Activated T-cell treated with anti-CD3 and anti-CD28 coated beads for 4 hours (primary cell): ENCODE results near the gene MICALL1.
"Not testable (repeated sequence)": the region's sequence is repeated elsewhere in the genome, so short reads cannot be mapped to it uniquely, and the experiment has no call there.

ENCODE experiments used
- DNase-seq: peaks from one replicate; pipeline ENCODE4 v3.0.0-alpha.2; 2020

The MICALL1 gene

DNA sequence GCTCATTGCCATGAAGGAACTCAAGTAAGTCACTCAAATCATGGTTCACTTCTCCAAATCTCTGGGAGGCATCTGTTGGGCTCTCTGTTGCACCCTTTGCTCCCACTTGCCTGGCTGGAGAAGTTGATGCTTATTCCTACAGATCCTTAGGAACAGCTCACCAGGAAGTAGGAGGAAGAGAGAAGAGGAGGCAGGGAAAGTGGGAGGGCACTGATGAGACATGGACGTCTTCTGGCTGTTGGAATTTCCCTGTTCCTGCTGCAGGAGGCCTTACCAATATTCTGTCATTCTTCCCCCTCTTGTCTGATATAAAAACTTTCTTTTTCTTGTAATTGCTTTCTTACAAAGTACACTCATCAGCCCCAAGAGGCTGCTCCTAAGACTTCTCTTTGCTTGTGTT is 61.0 kb downstream of the MICALL1 start:
- DNase-seq, result no peak

DNA sequence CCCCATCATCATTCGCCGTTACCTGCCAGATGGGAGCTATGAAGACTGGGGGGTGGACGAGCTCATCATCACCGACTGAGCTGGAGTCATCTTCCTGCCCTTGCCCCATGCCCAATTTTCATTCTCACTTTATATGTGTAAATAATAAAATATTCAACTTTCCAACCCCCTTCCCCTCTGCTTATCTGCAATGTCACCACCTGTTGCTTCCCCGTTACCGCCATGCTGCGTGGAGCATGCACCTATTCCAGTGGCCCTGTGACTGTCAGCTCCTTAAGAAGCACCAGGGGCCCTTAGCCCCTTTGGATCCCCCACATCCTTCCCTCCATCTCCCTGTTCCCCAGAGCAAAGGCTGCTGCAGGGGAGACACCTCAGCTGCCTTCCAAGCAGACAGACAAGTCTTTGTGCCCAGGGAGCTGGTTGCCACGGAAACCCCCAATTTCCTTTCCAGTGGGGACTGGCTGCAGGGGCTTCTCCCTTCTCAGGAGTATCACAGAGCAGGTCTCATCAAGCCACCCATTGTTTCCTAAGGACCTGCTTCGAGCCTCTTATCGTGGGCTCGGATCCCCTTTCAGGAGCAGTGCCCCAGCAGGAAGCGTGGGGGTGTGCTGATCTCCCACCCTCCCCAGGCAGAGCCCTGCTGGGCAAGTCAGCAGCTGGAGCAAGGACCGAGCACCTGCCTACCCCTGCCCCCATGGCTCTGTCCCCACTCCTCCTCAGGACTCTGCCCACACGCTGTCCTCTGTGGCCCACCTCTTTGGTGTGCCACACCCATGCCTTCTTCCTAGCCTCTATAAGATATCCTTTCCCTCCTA is 61.7 kb downstream of the MICALL1 start:
- no peak for DNase-seq

DNA sequence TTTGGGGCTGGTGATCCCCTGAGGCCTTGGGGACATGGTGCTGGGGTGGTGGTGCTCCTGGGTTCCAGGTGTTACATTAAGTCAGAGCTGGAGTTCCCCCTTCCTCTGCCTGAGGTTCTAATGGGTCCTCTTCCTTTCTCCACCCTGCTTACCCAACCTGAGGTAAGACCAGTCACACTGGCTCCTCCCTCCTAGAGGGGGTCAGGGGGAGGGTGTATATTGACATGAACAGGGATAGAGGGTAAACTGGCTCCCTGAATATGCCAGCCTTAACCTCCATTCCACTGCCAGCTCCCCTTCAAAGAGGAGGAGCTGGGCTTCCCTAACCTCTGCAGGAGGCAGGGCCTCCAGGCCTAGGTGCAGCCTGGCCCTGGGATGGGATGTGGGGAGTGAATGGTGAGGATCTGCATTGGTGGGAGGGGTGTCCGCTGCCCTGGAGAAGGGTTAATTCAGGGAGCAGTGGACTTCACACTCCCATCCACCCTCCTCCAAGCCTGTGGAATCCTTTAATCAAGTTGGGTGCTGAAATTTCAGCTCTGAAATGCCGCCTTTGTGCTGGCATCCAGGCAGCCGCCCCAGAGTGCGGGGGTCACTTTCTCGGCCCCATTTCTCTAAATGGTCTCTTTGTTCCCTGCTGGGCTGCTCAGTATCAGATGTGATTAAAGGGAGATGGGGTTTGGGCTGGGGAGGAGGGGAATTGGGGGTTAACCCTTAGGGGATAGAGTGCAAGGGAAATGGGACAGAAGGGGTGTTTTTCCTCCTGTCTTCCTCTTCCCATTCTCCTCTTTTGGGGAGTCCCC is 62.6 kb downstream of the MICALL1 start:
- no peak for DNase-seq

DNA sequence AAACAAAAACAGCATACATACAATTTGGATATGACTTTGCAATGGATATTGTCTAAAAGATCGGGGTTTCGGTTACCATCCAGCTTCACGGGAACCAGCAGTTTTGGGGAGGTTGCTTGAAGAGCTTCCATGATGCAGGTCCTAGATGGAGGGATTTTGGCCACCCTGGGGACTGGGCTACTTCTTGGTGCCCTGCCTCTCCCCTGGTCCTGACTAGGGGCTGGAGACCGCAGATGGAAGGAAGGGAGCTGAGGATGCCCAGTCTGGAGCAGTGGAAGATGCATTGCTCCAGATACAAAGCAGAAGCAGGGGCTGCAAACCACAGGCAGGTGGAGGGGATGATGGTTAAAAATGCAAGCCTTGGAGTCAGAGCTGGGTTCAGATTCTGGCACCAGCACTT is 64.8 kb downstream of the MICALL1 start:
- DNase-seq, result no peak

DNA sequence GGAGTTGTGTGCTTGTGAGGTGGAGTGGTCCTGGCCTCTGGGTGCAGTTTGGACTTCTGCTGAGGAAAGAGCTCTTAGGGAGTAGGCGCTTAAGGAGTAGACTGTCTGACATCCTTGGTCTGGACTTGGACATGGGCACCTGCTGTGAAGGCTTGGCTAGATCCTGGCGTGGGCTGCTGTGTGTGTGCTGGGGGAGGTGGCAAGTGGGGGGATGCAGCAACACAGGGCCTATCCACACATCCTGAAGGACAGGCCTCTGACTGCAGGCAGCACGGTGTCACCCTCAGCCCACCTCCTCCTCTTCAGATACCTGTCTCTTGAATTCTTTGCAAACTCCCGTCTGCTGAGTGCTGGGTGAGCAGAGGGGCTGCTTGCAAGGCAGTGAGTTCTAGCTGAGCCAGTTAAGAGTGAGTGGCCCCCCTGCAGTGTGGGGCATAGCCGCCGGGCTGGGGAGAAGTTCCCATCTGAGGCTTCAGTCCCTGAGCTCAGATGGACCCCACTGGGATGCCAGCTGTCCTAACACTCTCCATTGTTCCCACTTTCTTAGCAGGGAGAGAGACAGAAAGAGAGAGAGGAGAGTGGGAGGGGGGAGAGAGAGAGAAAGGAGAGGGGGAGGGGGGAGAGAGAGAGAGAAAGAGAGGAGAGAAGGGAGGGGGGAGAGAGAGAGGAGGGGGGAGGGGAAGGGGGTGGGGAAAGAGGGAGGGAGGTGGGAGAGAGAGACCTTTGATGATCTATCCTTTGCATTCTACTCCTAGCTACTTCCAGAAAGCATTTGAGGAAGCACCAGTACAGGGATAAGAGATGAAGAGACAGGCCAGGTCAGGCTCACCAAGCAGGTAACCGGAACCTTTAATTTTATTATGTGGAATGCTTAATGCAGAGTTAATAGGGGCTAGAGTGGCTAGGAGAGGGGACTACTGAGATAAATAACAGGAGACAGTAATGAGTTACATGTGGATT is 65.7 kb downstream of the MICALL1 start:
- DNase-seq, result no peak

DNA sequence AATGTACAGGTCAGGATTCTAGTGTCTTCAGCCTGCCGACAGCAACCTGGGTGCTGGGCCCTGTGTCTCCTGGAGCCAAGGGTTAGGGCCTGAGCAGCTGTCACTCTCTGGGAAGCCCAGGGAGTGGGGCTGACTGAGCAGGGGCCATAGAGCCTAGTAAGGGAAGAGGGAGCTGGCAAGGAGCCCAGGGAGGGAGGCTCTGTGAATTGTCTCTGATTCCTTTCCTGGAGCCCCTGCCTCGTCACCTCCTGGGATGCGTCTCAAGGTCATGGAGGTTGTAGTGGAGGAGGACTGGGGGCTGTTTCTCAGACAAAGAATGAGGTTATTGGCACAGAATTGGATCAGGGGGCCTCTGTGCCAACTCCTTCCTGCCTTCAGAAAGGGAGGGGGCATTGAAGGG is 66.4 kb downstream of the MICALL1 start:
- no peak for DNase-seq

DNA sequence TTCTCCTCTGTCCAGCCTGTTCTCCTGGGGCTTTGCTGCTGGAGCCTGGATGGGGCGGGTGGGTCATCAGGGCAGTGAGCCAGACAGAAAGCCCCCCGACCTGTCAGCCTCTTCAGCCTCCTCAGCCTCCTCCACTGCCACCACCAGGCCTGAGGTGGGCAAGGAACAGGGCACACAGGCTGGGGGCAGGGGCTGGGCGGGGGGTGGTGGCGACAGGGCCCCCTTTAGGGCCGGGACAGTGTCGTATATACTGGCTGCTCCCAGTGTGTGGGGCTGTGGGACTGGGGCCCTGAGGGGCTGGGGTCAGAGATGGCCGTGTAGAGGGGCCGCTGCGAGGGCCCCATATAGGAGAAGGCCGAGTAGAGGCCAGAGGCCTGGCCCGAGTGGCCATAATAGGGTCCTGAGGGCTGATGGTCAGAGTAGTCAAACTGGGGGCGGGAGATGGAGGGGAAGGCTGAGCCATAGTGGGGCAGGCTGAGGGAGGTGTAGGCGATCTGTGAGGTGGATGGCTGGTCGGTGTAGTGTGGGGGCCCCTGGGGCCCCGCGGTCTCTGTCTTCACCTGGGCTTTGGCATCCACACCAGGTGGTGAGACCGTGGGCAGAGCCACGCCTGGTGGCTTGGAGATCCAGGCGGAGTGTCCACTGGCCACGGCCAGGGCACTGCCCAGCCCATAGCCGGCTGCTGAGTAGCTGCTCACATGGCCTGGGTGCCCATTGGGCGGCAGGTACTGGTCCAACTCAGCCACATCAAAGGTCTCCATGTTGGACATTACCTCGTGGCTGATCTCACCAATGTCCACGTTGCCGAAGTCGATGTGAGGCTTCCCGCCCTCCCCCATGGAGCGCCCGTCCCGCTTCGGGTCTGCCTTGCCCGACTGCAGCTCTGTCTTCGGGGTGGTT is 67.4 kb downstream of the MICALL1 start:
- DNase-seq, result no peak

DNA sequence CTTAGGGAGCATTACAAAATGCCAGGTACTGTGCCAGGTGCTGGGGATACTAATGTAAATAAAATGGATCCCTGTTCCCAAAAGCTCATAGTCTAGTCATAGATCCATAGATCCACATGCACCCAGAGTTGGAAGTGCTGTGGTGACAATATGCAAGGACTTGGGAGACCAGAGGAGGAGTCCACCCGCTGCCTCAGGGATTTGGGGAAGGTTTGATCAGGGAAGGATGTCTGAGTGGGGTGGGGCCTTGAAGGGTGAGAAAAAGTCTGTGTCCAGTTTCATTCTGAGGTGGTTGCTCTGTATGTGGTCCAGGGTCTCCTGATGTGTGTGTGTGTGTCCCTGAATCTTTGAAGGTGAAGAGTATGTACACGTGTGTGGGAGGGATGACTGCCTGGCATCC is 69.1 kb downstream of the MICALL1 start:
- DNase-seq, result no peak

DNA sequence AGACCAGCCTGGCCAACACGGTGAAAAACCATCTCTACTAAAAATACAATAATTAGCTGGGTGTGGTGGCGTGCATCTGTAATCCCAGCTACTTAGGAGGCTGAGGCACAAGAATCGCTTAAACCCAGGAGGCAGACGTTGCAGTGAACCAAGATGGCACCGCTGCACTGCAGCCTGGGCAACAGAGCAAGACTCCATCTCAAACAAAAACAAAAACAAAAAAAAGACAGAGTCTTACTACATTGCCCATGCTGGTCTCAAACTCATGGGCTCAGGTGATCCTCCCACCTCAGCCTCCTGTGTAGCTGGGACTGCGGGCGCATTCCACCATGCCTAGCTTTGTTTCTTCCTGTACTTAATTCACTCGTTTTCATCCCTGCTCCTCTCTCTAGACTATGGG is 69.9 kb downstream of the MICALL1 start:
- not testable (repeated sequence) for DNase-seq

DNA sequence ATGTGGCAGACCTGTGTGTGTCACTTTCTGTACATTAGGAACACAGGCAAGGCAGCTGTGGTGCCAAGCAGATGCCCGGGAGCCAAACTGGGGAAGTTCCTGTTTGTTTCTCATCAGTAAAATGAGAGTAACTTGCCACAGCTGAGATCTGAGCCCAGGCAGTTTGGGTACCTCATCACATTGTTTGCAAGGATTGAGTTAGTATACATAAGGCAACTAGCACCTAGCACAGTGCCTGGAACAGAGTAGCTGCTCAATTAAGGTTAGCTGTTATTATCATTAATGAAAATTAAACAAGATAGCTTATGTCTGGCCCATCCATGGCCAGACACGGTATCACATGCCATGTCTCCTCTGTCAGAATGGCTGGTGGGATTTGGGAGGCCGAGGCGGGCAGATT is 70.5 kb downstream of the MICALL1 start:
- DNase-seq, result no peak

DNA sequence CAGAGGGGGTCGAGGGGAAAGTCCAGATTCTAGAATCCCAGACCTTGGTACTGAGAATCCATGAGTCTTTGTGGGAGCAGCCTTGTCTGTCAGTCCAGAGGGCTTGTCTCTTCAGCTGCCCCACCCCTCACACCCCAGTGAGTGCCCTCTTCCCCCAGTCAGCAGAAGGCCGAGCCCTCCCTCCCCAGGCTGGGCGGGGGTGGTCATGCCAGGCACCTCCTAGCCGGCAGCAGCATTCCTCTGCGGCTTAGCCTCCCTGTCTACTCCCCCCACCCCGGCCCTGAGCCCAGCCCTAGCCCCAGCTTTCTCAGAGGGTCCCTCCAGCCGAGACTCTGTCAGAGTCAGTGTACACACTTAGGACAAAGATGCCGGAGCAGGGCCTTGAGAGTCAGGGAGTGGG is 73.7 kb downstream of the MICALL1 start:
- no peak for DNase-seq

DNA sequence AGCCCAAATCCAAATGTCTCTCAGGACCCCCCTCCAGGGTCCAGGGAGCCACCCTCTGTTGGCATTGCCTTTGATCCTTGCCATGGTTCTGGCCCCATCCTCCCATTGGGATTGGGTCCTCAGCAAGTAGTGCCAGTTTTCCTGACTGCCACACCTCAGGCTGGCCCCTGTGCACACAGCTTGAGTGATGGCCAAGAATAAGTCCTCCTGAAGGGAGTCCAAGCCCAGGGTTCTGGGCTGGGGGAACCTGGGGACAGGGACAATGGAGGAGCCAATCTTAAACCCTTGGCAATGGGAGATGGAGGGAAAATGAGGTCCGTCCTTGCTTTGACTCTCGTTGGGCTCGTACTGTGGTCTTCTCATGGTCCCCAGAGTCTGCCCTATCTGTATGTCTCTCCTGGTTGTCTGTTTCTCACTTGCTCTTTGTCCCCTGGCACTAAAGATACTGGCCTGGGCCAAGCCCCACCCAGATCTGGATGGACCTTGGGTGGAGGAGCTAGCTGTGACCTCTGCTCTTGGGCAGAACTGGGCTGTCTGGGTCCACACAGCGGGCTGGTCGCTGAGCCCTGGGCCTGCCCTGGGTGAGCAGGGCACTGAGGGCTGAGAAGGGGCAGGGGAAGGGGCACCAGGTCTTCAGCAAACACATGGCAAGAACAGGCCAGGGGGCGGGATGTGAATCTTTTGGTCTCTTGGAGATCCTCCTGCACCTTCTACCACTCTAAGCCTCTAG is 75.3 kb downstream of the MICALL1 start:
- DNase-seq, result no peak

DNA sequence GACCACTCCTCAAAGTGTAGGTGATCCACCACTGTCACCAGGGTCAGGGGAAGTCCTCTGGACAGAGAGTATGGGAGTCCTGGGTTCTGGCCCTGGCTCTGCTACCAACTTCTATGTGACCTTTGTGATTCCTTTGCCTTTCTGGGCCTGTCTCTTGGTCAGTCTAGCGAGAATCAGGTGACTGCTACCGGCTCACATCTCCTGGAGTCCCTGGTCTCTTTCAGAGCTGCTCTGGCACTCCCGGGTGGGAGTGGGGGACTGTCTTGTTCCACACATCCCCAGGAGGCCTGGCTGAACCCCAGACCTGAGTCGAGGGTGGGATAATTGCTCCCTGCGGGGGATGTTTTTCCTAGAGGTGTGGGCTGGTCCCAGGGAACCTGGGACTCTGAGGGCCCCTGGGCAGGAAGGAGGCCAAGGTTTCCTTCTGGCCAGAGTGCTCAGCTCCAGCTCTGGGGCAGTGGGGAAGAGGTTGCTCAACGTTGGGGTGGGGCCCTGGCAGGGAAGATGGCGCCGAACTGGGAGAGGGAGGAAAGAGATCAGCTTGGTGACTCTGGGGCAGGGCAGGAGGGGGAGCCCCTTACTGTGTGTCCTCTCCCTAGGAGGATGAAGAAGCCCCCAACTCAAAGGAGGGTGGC is 76.2 kb downstream of the MICALL1 start:
- no peak for DNase-seq

DNA sequence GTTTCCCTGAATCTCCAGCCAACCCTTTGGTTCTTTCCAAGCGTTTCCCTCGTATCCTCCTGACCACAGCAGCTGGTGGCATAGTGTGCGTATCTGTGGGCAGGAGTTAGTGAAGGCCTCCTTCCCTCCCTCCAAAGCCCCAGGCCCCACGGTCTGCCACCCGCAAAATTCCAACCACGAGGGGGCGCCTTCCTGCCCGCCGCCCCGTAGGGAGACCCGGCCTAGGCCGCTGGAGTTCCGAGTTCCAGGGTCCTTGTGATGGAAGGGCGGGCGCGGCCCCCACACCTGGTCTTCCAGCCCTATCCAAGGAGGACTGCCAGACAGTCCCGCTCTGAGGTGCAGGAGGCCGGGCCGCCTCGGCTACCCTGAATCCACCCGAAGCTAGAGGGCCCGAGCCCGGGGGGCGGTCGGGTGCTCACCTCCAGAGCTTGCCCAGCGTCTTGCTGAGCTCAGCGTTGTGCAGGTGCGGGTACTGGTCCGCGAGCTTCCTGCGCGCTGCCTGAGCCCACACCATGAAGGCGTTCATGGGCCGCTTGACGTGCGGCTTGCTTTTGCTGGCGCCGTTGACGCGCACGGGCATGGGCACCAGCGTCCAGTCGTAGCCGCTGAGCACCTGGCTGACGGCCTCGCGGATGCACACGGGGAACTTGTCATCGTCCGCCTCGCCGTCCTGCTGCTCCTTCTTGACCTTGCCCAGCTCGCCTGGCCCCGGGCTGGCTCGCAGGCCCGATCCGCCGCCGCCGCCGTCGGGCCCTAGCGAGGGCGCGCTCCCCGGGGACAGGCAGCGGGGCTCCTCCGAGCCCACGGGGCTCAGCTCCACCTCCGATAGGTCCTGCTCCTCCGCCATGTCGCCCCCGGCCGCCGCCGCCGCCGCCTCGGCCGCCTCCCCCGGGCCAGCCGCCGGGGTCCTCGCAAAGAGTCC is 77.1 kb downstream of the MICALL1 start:
- no peak for DNase-seq

DNA sequence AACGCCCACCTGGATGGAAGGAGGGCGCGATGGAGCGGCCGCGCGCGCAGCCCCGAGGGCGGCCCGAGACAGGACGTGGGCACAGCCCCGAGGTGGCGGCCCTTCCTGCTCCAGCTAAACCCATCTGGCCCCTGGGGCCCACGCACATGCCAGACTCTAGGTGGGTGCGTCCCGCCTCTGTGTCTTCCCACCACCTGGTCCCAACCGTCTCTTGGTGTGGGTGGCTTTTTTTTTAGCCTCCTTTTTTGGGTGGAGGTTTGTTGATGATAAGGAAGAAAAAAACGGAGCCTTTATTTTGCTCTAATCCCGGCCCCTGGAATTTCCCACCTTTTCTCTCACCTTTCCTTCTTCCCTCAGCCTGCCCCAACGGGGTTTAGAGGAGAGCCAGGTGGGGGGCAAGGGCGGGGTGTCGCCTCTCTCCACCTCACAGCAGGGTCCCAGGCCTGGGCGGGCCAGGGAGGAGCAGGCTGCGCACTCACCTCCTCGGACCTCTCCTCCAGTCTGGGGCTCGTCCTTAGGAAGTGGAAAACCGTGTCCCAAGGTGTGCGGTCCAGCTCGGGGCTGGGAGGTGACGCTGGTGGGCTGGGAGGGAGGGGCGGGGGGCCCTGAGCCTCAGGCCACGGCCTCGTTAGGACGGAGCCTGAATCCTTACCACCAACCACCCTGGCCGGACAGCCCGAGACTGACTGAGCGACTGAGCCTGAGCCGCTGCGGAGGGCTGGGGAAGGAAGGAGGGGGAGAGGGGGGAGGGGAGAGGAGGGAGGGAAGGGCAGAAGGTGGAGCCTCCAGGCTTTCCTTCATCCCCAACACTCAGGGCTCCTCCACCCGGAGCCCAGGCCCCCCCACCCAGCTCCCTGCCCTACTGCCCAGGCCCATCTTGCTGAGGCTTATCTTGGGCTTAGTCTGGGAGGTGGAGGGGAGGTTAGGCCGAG is 78.0 kb downstream of the MICALL1 start, which contains the start of gene SOX10:
Gene SOX10, minus strand, starts transcription at position 696 of the 932 bp plus-strand sequence. CDS start 771 bp downstream, outside the sequence.
- no peak for DNase-seq

DNA sequence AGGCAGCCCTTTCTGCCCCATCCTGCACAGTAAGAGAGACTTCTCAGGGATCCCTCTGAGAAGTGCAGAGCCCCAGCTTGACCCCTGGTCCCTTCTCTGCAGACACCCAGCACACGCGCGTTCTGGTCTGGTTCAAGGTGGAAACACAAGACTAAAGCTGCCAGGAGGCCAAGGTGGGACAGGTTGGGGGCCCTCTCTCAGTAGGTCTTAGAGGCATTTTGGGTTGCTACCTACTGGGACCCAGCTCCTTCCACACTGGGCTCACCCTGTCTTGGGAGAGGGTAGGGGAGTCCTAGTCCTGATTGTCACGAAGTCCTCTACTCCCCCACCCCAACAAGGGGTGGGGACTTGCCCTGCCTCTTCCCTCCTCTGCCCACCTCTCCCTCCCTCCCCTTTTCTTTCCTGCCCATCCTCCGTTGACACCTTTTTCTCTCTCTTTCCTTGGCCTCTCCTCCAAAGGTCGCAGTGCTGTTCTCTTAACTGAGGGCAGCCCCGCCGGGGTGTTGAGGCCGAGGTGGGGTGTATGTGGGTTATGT is 79.0 kb downstream of the MICALL1 start:
- DNase-seq, result no peak

DNA sequence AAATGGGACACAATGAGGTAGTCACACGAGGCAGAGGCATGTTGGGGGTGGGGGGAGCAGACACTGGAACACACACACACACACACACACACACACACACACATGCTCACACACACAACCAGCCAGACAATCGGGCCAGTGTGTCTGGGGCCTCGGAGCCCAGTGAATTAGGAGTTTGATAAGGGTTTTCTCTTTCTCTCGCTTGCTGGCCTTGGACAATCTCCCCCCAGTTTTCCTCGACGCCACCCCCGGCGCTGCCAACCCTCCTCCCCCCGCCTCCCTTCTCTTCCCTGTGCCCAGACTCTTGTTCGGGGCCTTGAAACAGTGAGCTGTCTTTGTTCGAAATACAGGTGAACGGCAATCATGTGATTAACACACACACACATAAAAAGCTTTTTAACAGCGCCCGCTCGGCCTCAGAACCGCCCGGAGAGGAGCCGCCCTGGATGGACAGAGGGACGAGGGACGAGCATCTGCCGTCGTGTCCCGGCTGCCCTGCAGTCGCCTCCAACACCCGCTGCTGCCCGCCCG is 79.7 kb downstream of the MICALL1 start:
- DNase-seq, result no peak

DNA sequence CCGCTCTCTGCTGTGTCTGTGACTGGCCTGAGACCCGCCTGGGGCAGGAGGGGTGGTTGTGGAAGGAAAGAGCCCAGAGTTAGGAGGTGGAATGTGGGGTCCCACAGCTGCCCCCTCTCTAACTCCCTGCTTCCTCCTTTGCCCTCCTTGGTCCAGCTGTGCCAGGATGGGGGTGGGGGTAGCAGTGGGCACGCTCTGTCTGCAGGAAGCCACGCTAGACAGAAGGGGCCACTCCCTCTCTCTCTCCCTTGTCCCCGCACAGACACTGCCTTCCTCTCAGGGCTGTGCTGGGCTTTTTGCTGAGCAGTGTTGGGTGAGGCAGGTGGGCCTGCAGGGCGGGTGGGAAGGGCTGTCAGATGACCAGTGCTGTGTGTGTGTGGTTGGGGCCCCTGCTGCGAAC is 80.3 kb downstream of the MICALL1 start:
- no peak for DNase-seq
